Measurements from ENCODE around the gene SIK1.

Gene SIK1

DNA sequence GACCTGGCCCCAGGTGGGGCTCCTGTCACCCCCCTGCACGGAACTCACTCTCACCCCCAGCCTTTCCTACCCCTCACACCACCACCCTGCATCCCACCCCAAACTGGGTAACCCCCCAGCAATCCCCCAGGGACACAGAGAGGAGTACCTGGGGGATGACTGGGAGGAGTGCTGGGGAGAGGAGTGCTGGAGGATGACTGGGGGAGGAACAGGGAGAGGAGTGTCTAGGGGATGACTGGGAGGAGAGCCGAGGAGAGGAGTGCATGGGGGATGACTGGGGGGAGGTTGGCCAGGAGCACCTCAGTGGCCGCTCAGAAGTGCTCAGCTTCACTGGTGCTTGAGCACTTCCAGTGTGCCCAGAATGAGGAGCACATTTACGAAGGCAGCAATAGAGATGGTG lies 59.1 kb downstream of the SIK1 start:
- TF ChIP-seq MYC (IDR thresholded peaks at IDR 0.05; ENCODE audit: low read depth, low read length) (no peak), POLR2A (IDR thresholded peaks at IDR 0.05; ENCODE audit: extremely low read depth, insufficient read length) (no peak)
- TF ChIP-seq, protein P1, sequence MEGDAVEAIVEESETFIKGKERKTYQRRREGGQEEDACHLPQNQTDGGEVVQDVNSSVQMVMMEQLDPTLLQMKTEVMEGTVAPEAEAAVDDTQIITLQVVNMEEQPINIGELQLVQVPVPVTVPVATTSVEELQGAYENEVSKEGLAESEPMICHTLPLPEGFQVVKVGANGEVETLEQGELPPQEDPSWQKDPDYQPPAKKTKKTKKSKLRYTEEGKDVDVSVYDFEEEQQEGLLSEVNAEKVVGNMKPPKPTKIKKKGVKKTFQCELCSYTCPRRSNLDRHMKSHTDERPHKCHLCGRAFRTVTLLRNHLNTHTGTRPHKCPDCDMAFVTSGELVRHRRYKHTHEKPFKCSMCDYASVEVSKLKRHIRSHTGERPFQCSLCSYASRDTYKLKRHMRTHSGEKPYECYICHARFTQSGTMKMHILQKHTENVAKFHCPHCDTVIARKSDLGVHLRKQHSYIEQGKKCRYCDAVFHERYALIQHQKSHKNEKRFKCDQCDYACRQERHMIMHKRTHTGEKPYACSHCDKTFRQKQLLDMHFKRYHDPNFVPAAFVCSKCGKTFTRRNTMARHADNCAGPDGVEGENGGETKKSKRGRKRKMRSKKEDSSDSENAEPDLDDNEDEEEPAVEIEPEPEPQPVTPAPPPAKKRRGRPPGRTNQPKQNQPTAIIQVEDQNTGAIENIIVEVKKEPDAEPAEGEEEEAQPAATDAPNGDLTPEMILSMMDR (IDR thresholded peaks at IDR 0.05; ENCODE audit: low read depth, low read length) = no peak
- TF ChIP-seq, protein P2, sequence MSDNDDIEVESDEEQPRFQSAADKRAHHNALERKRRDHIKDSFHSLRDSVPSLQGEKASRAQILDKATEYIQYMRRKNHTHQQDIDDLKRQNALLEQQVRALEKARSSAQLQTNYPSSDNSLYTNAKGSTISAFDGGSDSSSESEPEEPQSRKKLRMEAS (IDR thresholded peaks at IDR 0.05; ENCODE audit: low read depth, low read length) = no peak
- no peak overlapping the region for H3K4me3 ChIP-seq (ENCODE audit: low read depth, low read length)
- no peak for DNase-seq (ENCODE audit: low read depth)

DNA sequence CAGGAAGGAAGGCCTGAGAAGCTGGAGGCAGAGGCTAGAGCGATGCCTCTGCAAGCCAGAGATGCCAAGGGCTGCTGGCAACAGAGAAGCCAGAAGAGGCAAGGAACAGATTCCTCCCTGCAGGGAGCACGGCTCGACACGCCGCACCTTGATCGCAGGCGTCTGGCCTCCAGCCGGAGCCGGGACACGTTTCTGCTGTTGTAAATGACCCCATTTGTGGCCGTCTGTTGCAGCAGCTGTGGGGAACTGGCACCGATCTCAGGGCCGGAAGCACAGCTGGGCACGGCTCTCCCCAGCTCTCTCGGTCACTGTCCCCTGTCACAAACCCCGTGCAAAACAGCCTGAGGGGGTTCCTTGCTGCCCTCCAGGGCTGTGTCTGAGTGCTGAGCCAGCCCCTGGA lies 59.6 kb downstream of the SIK1 start:
- no peak for DNase-seq (ENCODE audit: low read depth)
- no peak for TF ChIP-seq MYC (IDR thresholded peaks at IDR 0.05; ENCODE audit: low read depth, low read length)
- no peak overlapping the region for H3K4me3 ChIP-seq (ENCODE audit: low read depth, low read length)

DNA sequence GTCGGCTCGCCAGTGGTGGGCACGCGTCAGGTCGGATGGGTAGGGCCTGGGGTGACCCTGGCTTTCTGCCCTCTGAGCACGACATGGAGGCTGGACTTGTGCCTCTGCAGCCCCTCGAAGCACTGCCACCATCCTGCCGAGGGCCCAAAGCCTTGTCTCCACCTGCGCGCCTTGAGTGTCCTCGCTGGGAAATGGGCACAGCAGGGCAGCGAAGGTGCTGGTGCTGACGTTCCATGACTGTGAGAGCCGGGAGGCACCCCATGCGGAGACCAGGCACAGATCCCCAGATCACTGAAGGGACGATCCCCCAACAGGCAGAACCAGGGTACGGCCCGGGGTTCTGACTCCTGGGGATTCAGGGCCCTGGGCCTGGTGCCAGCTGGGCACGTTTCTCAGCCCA lies 60.3 kb downstream of the SIK1 start:
- H3K4me3 ChIP-seq (ENCODE audit: low read depth, low read length) = no peak overlapping the region
- no peak for DNase-seq (ENCODE audit: low read depth)
- TF ChIP-seq MYC (IDR thresholded peaks at IDR 0.05; ENCODE audit: low read depth, low read length) (no peak), POLR2A (IDR thresholded peaks at IDR 0.05; ENCODE audit: extremely low read depth, insufficient read length) (no peak)
- TF ChIP-seq, protein P2 (IDR thresholded peaks at IDR 0.05; ENCODE audit: low read depth, low read length) = no peak
- TF ChIP-seq, protein P1 (IDR thresholded peaks at IDR 0.05; ENCODE audit: low read depth, low read length) = no peak

DNA sequence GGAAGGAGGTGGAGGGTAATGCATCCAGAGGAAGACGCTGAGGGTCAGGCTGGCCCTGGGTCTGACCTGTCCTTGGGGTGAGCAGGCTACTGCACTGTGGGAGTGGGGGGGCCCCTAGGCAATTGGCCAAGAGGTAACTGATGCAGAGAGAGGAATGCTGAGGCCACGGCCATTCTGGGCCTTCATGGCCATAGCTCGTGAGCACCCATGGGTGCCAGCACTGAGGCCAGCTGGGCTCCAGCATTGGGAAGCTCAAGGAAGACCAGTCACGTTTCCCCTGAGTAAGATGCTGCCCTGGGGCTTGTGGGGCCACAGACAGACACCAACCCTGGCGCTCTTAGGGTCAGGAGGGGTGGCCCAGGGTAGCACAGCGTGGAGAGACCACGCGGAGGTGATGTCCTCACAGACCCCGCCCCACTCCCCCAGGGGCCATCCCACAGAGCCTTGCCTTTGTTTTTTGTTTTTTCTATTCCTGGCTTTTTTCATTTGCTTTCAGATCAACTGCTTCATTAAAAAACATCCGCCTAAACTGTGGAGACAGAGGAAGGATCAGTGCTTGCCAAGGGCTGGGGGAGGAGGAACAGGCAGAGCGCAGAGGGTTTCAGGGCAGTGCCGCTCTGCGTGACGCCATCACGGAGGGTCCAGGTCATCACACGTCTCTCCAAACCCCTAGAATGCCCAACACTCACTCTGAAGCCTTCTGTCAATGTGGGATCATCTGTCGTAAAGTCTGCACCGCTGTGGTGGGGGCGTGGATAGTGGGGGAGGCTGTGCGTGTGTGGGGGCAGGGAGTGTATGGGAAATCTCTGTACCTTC lies 61.1 kb downstream of the SIK1 start:
- H3K4me3 ChIP-seq (ENCODE audit: low read depth, low read length) = no peak overlapping the region
- TF ChIP-seq, protein P1 (IDR thresholded peaks at IDR 0.05; ENCODE audit: low read depth, low read length) = no peak
- TF ChIP-seq MYC (IDR thresholded peaks at IDR 0.05; ENCODE audit: low read depth, low read length) = no peak
- TF ChIP-seq, protein P2 (IDR thresholded peaks at IDR 0.05; ENCODE audit: low read depth, low read length) = no peak
- no peak for TF ChIP-seq POLR2A (IDR thresholded peaks at IDR 0.05; ENCODE audit: extremely low read depth, insufficient read length)
- no peak for DNase-seq (ENCODE audit: low read depth)

DNA sequence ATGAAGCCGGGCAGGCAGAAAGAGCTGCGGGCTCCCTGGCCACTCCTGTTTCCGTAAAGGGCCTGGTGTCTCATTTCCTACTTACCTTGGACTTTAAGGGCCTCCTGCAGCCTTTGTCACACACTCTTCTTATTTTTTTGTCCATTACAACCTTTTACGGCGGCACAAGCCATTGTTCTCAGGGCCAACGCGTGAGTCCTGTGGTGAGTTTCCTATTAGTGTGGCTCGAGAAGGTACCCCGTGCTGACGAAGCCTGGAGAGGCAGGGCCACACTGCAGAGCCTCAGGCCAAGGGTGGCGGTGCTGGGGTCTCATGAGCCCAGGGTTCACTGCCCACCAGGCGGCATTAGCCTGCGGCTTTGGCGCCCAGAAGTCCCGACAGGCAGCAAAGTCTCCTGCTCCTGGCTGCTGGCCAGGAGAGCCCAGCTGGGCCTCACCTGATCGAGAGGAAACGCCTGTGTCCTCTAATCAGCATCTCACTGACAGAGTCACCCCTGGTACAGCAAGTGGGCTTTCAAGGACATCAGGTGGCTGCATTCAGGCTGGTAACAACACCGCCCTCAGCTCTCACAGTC lies 62.0 kb downstream of the SIK1 start:
- TF ChIP-seq, protein P1 (IDR thresholded peaks at IDR 0.05; ENCODE audit: low read depth, low read length) = no peak
- TF ChIP-seq, protein P2 (IDR thresholded peaks at IDR 0.05; ENCODE audit: low read depth, low read length) = no peak
- TF ChIP-seq MYC (IDR thresholded peaks at IDR 0.05; ENCODE audit: low read depth, low read length) = no peak
- no peak for TF ChIP-seq POLR2A (IDR thresholded peaks at IDR 0.05; ENCODE audit: extremely low read depth, insufficient read length)
- DNase-seq (ENCODE audit: low read depth) = no peak
- no peak overlapping the region for H3K4me3 ChIP-seq (ENCODE audit: low read depth, low read length)
